GM18868 (cell line): Measurements from ENCODE around the gene LDB3.

Experiments used
- ATAC-seq: cut with Tn5 transposase; IDR thresholded peaks from one replicate; pipeline ENCODE4 v1.9.1; 2021; ENCODE audit warnings: mild to moderate bottlenecking, moderate library complexity; ENCODE audit not compliant: unreplicated experiment

The LDB3 gene

DNA sequence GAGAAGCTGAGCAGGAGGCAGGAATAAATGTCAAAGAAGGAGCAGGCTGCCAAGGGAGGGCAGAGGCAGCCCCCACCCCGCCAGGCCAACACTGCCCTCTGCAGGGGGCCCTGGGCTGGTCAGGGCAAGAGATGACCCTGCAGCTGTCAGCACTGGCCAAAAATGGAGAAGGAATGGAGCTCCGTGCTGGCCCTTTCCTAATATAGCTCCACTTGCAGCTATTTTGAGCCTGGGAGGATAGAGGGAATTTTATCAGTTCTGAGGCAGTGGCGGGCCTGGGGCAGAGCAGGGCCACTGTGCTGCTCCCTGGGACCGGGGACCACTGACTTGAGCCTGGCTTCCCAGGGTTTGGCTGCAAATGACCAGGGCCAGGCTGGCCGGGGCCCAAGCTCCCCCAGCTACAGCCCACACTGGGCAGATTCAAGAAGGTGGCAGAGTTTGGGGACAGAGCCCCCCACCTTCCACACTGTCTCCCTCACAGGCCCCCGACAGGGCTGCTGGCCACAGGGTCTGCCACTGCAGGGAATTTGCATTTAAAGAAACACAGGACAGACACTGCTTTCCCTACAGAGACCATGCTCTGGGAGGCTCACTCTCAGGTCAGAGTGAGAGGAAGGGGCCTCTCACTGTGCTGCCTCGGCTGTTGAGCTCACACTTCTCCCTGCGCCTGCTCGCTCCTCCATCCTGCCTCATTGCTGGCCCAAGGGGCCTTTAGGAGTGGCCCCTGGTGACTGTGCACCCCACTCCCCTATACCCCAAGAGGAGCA lies 16.2 kb downstream of the LDB3 start:
- ATAC-seq: no peak

GRCh38 chr10:86685416-86685815 lies 17.1 kb downstream of the LDB3 start:
- no peak for ATAC-seq

DNA sequence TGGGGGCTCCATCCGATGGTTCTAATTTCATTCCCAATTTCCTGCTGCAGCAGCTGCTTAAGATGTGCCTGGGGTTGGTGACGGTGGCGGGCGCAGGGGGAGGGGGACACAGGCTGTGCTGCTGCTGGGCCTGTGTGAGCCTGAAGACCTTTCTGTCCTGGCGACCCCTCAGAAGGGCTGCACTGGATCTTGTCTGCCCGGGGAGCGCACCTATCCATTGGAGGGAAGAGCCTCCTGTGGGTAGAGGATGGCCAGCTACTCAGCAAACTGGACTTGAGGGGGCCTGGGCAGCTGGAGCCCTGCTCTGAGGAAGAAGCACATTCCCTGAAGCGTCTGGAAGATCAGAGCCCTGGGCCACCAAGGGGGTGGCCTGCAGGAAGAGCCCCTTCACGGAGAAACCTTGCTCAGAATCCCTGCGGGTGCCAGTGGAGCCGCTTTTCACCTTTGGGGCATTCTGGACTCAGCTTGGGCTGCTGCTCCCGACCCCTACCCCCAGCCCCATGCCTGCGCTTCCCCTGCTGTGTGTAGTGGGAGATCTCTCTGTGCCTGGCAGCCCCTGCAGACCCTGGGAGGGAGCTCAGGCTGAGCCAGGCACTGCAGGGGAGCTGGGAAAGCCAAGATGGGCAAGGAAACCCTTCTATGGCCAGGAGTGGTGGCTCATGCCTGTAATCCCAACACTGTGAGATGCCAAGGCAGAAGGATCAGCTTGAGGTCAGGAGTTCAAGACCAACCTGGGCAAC lies 17.8 kb downstream of the LDB3 start:
- no peak for ATAC-seq

GRCh38 chr10:86686972-86687371 lies 18.7 kb downstream of the LDB3 start:
- no peak for ATAC-seq

- no peak for ATAC-seq
Measured at GRCh38 chr10:86687750-86688149, 19.4 kb downstream of the LDB3 start.

DNA sequence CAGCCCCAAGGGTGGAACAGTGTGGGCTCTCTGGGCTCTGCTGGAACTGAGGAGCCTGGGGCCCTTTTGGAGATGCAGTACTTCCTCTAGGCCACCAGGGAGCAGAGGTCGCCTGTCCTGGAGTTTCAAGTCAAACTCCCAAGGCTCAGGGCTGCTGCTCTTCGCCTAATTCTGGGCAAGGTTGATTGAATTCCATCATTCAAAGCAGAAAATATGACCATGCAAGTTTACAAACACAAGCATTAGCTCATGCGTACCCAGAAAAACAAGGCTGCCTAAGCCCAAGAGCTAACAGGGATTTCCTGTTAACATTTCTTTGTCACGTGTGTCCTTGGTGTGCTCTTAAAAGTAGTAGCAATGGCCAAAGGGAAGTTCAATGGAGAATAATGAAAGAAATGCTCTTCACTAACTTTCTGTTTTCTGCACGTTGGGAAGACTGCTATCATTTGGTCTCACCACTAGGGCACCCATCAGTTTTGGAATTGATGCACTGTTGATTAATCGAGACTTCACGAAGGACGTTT lies 20.1 kb downstream of the LDB3 start:
- ATAC-seq: peak; percentile 90

GRCh38 chr10:86689146-86689545 lies 20.8 kb downstream of the LDB3 start:
- no peak for ATAC-seq

DNA sequence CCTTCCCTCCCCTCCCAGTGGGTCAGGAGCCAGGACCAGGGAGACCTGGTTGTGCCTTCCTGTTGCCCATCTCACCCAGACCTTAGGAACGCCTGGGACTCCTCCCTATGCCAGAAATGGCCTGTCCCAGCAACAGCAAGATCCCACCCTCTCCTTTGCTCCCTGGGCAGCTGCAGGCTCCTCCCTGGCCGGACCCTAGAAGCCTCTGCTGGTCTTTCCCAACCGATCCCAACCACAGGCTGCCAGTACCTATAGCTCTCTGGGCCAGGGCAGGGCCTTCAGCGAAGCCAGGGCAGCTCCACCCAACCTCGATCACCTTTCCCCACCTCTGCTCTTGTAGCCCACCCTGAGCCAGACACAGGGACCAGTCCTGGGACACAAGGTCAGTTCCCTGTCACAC lies 21.9 kb downstream of the LDB3 start:
- ATAC-seq: no peak

DNA sequence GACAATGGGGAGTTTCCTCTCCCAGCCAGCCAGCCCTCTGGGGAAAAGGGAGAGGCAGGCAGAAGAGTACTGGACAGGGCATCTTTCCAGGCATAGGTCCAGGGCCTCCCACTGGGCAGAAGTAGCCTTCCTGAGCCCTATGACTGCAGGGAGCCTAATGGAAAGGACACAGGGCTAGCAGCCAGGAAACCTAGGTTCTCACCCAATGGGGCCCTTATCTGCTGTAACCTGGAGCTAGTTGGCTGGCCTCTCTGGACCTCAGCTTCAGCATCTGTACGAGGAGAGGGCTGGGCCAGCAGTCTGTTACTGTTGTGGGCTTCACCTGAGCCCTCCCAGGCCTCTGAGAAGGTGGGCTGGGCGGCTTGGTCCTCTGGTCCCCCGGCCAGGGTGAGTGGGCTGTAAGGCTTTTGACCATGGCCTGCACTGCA lies 22.4 kb downstream of the LDB3 start:
- ATAC-seq: no peak

GRCh38 chr10:86691333-86692022 lies 23.2 kb downstream of the LDB3 start:
- ATAC-seq: no peak

DNA sequence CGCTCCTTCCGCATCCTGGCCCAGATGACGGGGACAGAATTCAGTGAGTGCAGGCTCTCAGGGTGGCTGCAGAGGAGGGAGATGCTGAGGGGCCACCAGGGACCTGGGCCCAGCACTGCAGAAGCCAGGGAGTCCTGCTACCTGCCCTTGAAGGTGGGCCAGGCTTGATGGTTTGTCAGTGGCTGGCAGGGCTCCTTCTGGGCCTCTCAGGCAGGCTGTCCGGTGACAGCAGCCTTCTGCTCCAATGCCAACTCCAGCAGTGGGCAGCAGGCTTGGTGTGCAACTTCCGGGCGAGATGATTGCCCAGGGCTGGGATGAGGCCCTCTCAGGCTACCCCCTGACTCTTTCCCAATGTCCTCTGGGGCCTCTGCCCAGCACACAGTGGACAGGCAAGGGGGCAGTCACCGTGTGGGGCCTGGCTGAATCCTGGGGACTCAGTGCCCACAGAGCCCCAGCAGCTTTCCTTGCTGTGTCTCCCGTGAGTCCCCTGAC lies 23.8 kb downstream of the LDB3 start:
- ATAC-seq: no peak

- no peak for ATAC-seq
Measured at GRCh38 chr10:86692664-86693063, 24.4 kb downstream of the LDB3 start.

DNA sequence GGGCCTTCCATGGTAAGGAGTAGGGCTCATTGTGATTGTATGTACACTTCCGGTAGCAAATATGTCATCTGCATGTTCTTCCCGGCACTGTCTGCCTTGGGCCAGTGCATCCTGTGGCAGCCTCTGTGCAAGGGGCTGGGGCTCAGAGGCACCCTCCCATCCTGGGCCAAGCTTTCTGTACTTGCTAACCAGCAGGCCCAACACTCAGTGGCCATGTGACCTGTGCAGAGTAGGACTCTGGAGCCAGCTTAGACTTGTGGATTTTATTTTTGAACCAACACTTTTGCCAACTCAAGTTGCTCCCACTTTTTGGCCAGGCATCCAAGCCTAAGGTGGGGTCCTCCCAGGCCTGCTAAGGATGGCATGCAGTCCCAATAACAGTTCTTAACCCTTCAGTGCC lies 25.0 kb downstream of the LDB3 start:
- ATAC-seq: no peak

DNA sequence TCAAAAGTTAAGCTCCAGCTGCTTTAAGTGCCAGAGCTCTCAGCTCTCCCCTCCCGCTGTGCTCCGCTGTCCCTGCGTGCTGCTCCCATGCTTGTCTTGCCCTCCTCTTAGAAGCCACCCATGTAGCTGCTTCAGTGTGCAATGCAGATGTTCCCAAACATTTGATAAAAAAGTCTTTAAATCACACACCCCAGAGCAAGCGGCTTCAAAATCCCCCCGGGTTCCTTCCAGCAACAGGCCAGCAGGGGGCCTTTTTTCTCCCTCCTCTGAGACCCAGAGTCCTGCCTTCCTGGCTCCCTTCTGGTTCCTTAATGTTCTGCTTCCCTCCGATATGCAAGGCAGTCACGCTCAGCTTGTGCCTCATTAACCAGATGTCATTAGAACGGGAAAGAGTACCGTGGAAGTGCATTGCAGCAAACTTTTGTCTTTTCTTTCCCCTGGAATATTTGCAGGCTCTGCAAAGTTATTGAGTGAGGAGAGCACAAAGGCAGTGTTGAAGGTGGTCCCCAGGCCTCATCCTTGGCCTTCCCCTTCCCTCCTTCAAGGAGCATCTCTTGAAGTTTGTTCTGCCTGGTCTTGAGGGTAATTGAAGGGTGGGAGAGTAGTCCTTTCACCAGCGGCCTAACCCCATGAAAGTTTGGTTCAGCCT lies 25.5 kb downstream of the LDB3 start:
- peak; percentile 63 for ATAC-seq

GRCh38 chr10:86698207-86698940 lies 30.1 kb downstream of the LDB3 start:
- ATAC-seq: no peak

- no peak for ATAC-seq
Measured at GRCh38 chr10:86699125-86699524, 30.8 kb downstream of the LDB3 start.

GRCh38 chr10:86699541-86699940 lies 31.2 kb downstream of the LDB3 start:
- no peak for ATAC-seq

GRCh38 chr10:86699991-86700840 lies 31.9 kb downstream of the LDB3 start:
- ATAC-seq: no peak
